ENCODE measurements around the gene CNIH3.
A peak's percentile ranks its signal among the peaks of the same experiment; 100 is the strongest.

Gene CNIH3

GRCh38 chr1:224626042-224626441, 9.9 kb downstream of the CNIH3 start:
- TF ChIP-seq CSDC2 (CRISPR knock-in tag; IDR thresholded peaks at IDR 0.05) (no peak), TOX (CRISPR knock-in tag; IDR thresholded peaks at IDR 0.05; ENCODE audit: borderline replicate concordance) (peak; percentile 54; the same call in 1 of the 2 replicates)
- peak; percentile 82 for ATAC-seq

DNA sequence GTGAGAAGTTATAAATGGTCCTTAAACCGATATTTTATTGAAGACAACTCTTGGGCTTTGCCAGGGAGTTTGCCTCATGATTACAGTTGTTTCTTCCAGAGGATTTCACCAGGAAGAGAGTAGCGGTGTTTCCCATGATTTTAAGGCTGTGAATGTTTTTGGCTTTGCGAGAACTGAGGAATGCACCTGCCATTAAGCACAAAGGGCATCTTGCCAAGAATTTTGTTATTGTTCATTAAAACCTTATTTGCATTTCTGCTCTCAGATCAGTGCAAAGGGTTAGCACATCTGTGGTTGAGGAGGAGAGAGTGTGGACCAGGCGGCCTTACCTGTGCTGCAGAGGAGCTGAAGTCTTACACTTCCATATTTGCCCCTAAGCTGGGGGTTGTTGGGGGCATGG, 13.8 kb downstream of the CNIH3 start:
- TF ChIP-seq BACH2 (CRISPR knock-in tag; IDR thresholded peaks at IDR 0.05; ENCODE audit: borderline replicate concordance), result no peak
- TF ChIP-seq TCF4 (CRISPR knock-in tag; IDR thresholded peaks at IDR 0.05; ENCODE audit: borderline replicate concordance), result no peak
- no peak for TF ChIP-seq CSRNP3 (CRISPR knock-in tag; IDR thresholded peaks at IDR 0.05)
- TF ChIP-seq OSR1 (CRISPR knock-in tag; IDR thresholded peaks at IDR 0.05), result no peak
- TF ChIP-seq ZNF565 (CRISPR knock-in tag; conservative IDR thresholded peaks at IDR 0.05; ENCODE audit: low read depth), result no peak
- TF ChIP-seq ISL1 (CRISPR knock-in tag; IDR thresholded peaks at IDR 0.05), result no peak
- no peak for TF ChIP-seq ZFP3 (CRISPR knock-in tag; IDR thresholded peaks at IDR 0.05)
- ATAC-seq, result no peak

DNA sequence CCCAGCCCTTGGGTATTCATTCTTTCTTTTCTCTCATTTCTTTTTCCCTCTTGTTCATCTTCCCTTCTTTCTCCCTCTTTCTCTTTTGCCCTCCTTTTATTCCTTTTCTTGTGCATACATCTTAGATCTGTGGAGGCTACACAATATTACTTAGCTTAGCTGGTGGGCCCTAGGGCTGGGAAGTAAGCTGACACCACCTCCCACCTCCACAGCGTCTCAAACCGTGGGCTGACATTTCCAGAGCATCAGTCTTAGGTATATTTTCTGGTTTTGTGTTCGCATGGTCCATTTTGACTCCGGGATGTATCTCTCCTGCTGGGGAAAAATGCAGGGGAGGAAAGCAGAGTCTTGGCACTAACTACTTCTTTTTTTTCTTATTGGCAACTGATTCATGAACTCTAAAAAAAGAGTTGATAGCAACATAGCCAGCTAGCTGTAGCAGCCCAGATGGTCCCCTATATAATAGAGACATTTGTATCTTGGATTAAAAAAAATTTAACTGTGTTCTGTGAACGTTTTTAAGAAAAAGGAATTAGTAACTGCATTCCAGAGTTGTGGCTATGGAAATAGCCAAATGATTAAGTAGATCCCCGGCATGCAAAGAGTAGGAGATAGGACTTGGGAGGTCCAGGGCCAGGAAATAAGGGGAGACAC, 15.5 kb downstream of the CNIH3 start:
- TF ChIP-seq PPARA (CRISPR knock-in tag; IDR thresholded peaks at IDR 0.05; ENCODE audit: borderline replicate concordance) (no peak), CSDC2 (CRISPR knock-in tag; IDR thresholded peaks at IDR 0.05) (no peak)
- TF ChIP-seq, protein P1, sequence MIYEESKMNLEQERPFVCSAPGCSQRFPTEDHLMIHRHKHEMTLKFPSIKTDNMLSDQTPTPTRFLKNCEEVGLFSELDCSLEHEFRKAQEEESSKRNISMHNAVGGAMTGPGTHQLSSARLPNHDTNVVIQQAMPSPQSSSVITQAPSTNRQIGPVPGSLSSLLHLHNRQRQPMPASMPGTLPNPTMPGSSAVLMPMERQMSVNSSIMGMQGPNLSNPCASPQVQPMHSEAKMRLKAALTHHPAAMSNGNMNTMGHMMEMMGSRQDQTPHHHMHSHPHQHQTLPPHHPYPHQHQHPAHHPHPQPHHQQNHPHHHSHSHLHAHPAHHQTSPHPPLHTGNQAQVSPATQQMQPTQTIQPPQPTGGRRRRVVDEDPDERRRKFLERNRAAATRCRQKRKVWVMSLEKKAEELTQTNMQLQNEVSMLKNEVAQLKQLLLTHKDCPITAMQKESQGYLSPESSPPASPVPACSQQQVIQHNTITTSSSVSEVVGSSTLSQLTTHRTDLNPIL (CRISPR knock-in tag; IDR thresholded peaks at IDR 0.05; ENCODE audit: low read depth), result no peak
- peak; percentile 9 for ATAC-seq

DNA sequence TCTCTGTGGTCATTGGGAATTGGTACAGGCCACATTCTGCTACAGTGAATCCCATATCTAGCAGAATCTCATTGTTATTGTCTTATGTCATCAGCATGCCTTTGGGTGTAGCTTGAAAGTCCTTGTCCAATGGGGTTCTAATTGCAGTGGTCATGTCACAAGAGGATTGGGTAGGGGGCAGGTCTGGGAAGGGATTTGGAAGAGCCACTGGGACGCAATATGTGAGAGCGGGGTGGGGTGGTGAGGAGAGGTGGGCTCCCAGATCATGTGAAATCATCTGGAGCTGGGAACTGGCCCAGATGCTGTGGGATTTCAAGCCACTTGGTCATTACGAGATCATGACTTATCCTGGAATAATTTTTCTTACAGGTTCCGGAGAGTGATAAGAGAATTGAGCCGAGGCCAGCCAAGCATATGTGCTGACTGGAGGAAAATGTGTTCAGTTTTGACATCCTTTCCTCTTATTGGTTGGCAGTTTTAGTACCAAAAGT, 16.3 kb downstream of the CNIH3 start:
- ATAC-seq, result peak; percentile 28
- TF ChIP-seq ESRRG (CRISPR knock-in tag; IDR thresholded peaks at IDR 0.05) (no peak), ZFP30 (CRISPR knock-in tag; IDR thresholded peaks at IDR 0.05) (no peak), OSR1 (CRISPR knock-in tag; IDR thresholded peaks at IDR 0.05) (no peak), ZNF70 (CRISPR knock-in tag; IDR thresholded peaks at IDR 0.05) (no peak), ARNTL (CRISPR knock-in tag; IDR thresholded peaks at IDR 0.05; ENCODE audit: borderline replicate concordance, low read depth) (no peak), PPARA (CRISPR knock-in tag; IDR thresholded peaks at IDR 0.05; ENCODE audit: borderline replicate concordance) (no peak), ZNF8 (CRISPR knock-in tag; IDR thresholded peaks at IDR 0.05) (no peak), TCF4 (CRISPR knock-in tag; IDR thresholded peaks at IDR 0.05; ENCODE audit: borderline replicate concordance) (no peak), BACH2 (CRISPR knock-in tag; IDR thresholded peaks at IDR 0.05; ENCODE audit: borderline replicate concordance) (no peak)
- TF ChIP-seq, protein P1 (CRISPR knock-in tag; IDR thresholded peaks at IDR 0.05; ENCODE audit: low read depth), result no peak

DNA sequence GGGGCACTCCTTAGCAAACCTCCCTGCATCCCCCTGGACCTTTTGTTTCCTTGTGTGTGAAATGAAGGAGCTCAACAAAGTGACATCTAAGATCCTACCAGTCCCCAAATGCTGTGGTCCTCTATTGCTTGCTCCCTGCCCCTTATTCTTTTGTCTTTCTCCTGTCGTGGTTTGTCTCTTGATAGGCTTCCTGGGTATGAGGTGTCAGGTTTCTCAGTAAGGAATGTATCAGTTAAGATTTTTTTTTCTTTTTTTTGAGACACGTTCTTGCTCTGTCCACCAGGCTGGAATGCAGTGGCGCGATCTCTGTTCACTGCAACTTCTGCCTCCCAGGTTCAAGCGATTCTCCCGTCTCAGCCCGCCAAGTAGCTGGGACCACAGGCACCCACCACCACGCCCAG, 16.8 kb downstream of the CNIH3 start:
- peak; percentile 77 for ATAC-seq
- TF ChIP-seq, protein P2, sequence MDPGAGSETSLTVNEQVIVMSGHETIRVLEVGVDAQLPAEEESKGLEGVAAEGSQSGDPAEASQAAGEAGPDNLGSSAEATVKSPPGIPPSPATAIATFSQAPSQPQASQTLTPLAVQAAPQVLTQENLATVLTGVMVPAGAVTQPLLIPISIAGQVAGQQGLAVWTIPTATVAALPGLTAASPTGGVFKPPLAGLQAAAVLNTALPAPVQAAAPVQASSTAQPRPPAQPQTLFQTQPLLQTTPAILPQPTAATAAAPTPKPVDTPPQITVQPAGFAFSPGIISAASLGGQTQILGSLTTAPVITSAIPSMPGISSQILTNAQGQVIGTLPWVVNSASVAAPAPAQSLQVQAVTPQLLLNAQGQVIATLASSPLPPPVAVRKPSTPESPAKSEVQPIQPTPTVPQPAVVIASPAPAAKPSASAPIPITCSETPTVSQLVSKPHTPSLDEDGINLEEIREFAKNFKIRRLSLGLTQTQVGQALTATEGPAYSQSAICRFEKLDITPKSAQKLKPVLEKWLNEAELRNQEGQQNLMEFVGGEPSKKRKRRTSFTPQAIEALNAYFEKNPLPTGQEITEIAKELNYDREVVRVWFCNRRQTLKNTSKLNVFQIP (CRISPR knock-in tag; IDR thresholded peaks at IDR 0.05; ENCODE audit: borderline replicate concordance, low read depth), result no peak
- TF ChIP-seq ZNF8 (CRISPR knock-in tag; IDR thresholded peaks at IDR 0.05), result no peak
- no peak for TF ChIP-seq SNAI2 (CRISPR knock-in tag; IDR thresholded peaks at IDR 0.05)
- no peak for TF ChIP-seq CSRNP3 (CRISPR knock-in tag; IDR thresholded peaks at IDR 0.05)
- no peak for TF ChIP-seq TOX (CRISPR knock-in tag; IDR thresholded peaks at IDR 0.05; ENCODE audit: borderline replicate concordance)
- no peak for TF ChIP-seq PATZ1 (CRISPR knock-in tag; IDR thresholded peaks at IDR 0.05; ENCODE audit: borderline replicate concordance)
- no peak for TF ChIP-seq TCF4 (CRISPR knock-in tag; IDR thresholded peaks at IDR 0.05; ENCODE audit: borderline replicate concordance)
- no peak for TF ChIP-seq RARB (CRISPR knock-in tag; IDR thresholded peaks at IDR 0.05)
- TF ChIP-seq ISL1 (CRISPR knock-in tag; IDR thresholded peaks at IDR 0.05), result no peak
- no peak for TF ChIP-seq ESRRG (CRISPR knock-in tag; IDR thresholded peaks at IDR 0.05)
- TF ChIP-seq CSDC2 (CRISPR knock-in tag; IDR thresholded peaks at IDR 0.05), result no peak
- TF ChIP-seq GLIS3 (CRISPR knock-in tag; IDR thresholded peaks at IDR 0.05), result no peak
- no peak for TF ChIP-seq ZFP3 (CRISPR knock-in tag; IDR thresholded peaks at IDR 0.05)
- TF ChIP-seq OSR1 (CRISPR knock-in tag; IDR thresholded peaks at IDR 0.05), result no peak
- no peak for TF ChIP-seq ZC3H10 (CRISPR knock-in tag; IDR thresholded peaks at IDR 0.05)
- no peak for TF ChIP-seq ZNF70 (CRISPR knock-in tag; IDR thresholded peaks at IDR 0.05)
- TF ChIP-seq, protein P1 (CRISPR knock-in tag; IDR thresholded peaks at IDR 0.05; ENCODE audit: low read depth), result no peak
- TF ChIP-seq BACH2 (CRISPR knock-in tag; IDR thresholded peaks at IDR 0.05; ENCODE audit: borderline replicate concordance), result no peak
- TF ChIP-seq ZFP30 (CRISPR knock-in tag; IDR thresholded peaks at IDR 0.05), result no peak

All from SK-N-SH treated with all-trans-retinoic acid at 6 μM for 48 hours (cell line).